SK-N-MC (cell line): ENCODE data around the gene SIN3B.

Source experiments
- EZH2 ChIP-seq: fragments of 200-600 bp; sonication (generic); IDR thresholded peaks from one replicate; pipeline ENCODE4 v1.6.1; 2017; ENCODE audit warnings: antibody characterized with exemption
- FOXP2 ChIP-seq: optimal IDR thresholded peaks from 2 replicates; pipeline ENCODE3; 2011; ENCODE audit warnings: mild to moderate bottlenecking, moderate library complexity; ENCODE audit not compliant: insufficient read depth; ENCODE audit errors: extremely low read length, control extremely low read depth
- POLR2AphosphoS5 ChIP-seq: IDR thresholded peaks from 2 replicates; pipeline ENCODE4 v1.6.1; 2012; ENCODE audit warnings: mild to moderate bottlenecking, low read depth, low read length, borderline replicate concordance

DNA sequence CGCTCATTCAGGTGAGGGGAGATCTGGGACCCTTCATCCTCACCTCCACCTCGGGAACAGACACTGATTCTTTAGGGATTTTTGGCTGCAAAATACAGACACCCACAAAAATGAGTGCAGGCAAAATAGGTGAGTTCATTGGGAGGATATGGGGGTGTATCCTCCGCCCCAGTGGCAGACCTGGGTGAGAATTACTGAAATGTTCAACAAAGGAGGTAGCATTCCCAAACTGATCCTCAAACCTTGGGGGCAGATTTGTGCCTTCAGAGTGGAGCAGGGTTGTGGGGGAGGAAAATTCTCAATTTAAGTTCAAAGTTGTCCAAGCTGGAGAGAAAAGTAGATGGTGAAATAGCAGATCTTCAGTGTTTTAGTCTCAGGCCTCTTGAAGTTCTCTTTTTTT, 31.3 kb upstream of the SIN3B start:
- no peak for TF ChIP-seq POLR2AphosphoS5
- no peak for TF ChIP-seq FOXP2
- no peak for TF ChIP-seq EZH2
